Measurements from ENCODE around the gene MAGI1.
"Not testable (repeated sequence)": the region's sequence is repeated elsewhere in the genome, so short reads cannot be mapped to it uniquely, and the experiment has no call there.

The MAGI1 gene

DNA sequence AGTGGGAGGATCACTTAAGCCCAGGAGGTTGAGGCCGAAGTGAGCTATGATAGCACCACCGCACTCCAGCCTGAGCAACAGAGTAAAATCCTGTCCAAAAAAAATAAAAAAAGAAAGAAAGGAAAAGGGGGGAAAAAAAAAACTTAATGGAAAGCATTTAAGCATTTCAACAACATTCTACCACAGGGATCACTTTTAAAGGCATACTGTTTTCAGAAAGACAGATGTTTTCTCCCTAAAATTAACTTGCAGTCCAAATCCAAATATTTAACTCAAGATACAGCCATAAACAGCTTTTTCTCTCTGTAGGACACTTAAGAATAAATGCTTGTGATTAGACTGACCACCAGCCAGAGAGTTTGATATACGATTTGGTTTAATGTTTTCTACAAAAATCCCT lies 141.0 kb downstream of the MAGI1 start:
- CTCF ChIA-PET: no interaction called here
- POLR2A ChIA-PET: no interaction called here
- DNase-seq (ENCODE audit: extremely low spot score): no peak
- TF ChIP-seq, protein P1, sequence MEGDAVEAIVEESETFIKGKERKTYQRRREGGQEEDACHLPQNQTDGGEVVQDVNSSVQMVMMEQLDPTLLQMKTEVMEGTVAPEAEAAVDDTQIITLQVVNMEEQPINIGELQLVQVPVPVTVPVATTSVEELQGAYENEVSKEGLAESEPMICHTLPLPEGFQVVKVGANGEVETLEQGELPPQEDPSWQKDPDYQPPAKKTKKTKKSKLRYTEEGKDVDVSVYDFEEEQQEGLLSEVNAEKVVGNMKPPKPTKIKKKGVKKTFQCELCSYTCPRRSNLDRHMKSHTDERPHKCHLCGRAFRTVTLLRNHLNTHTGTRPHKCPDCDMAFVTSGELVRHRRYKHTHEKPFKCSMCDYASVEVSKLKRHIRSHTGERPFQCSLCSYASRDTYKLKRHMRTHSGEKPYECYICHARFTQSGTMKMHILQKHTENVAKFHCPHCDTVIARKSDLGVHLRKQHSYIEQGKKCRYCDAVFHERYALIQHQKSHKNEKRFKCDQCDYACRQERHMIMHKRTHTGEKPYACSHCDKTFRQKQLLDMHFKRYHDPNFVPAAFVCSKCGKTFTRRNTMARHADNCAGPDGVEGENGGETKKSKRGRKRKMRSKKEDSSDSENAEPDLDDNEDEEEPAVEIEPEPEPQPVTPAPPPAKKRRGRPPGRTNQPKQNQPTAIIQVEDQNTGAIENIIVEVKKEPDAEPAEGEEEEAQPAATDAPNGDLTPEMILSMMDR (IDR thresholded peaks at IDR 0.05; ENCODE audit: control extremely low read depth, extremely low read depth, low read depth, missing control alignments): no peak

DNA sequence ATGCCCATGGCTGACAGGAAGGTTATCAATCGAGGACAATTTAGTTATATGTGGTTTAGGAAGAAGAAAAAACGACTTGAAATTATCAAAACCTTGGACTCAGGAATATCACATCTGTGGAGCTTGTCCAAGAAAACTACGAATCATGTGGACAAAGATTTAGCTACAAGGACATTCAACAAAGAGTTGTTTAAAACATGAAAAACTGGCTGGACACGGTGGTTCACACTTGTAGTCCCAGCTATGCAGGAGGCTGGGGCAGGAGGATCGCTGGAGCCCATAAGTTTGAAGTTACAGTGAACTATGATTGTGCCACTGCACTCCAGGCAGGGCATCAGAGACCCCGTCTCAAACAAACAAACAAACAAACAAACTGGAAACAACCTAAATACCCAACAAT lies 142.4 kb downstream of the MAGI1 start:
- TF ChIP-seq, protein P1 (IDR thresholded peaks at IDR 0.05; ENCODE audit: control extremely low read depth, extremely low read depth, low read depth, missing control alignments): no peak
- DNase-seq (ENCODE audit: extremely low spot score): no peak
- CTCF ChIA-PET: interaction anchor here (1.6 kb wide), 1 partner anchor 15 kb away, joined by 7 read pairs; no protein-coding TSS in a partner anchor
- POLR2A ChIA-PET: no interaction called here

DNA sequence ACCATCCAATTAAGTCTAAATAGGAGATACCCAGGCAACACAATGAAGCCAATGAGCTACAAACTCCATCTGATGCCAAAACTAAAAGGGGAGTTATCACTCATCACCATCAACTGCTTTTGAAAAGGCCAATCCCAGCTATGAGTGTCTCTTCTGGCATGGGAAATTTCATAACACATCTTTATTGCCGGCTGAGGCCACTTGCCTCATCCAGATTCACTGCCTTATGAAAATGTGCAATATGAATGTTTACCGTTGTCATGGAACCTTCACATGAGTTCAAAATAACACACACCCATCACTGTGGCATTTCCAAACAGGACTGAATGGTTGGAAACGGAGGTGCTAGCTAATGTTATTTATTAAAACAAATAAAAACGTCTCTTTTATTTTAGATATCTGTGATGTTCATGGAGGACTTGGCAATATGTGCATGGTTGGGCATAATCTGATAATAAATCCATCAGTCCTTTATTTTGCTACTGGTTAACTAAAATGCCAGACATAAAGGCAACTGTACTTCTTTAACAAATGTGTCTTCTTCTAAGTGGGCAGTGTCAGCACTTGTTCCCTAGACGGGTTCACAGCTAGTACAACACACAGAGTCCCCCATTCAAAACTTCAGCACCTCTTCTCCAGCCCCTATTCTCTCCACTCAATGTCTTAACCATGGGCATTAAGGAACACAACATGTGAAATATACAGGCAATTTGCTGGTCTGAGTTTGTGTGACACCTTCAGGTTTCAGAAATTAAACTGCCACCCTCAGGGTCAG lies 143.9 kb downstream of the MAGI1 start:
- DNase-seq (ENCODE audit: extremely low spot score): no peak
- ChIA-PET POLR2A (no interaction called here), CTCF (interaction anchor here (0.6 to 1.6 kb wide), 3 partner anchors 13 to 182 kb away, joined by 3 to 7 read pairs (median 3); no protein-coding TSS in a partner anchor)
- TF ChIP-seq, protein P1 (IDR thresholded peaks at IDR 0.05; ENCODE audit: control extremely low read depth, extremely low read depth, low read depth, missing control alignments): no peak

DNA sequence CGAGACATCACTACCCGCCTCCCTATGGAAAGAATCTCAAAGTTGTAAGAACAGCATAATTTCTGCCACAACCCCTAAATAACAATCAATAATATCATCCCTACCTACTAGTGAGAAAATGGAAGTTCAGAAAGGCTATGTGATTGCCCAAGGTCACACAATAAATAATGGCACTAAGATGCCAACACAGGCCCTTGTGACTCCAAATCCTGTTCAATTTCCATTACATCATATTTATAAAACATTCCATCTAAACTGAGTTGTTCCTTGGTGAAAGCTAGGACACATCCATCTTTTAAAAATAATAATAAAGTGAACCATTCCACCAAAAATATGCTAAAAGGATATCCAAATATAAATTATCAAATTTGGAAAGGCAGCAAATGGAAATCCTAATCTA lies 144.6 kb downstream of the MAGI1 start:
- DNase-seq (ENCODE audit: extremely low spot score): no peak
- CTCF ChIA-PET: interaction anchor here (1.0 to 1.2 kb wide), 3 partner anchors 8 to 20 kb away, joined by 3 read pairs; no protein-coding TSS in a partner anchor
- POLR2A ChIA-PET: no interaction called here
- TF ChIP-seq, protein P1 (IDR thresholded peaks at IDR 0.05; ENCODE audit: control extremely low read depth, extremely low read depth, low read depth, missing control alignments): no peak

DNA sequence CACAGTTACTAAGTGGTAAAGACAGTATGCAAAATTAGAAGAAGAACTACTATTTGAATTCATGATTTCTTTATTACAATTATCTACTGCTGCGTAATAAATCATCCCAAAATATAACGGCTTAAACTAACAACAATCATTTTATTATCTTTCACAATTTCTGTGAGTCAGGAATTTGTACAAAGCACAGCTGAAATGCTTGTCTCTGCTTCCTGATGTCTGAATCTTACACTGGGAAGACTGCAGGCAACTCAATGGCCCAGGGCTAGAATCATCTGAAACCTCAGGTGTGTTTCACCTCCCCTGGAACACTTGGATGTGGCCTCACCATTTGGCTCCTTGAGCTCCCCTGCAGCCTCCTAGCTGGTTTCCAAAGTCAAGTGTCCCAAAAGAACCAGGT lies 145.1 kb downstream of the MAGI1 start:
- no peak for DNase-seq (ENCODE audit: extremely low spot score)
- POLR2A ChIA-PET: no interaction called here

DNA sequence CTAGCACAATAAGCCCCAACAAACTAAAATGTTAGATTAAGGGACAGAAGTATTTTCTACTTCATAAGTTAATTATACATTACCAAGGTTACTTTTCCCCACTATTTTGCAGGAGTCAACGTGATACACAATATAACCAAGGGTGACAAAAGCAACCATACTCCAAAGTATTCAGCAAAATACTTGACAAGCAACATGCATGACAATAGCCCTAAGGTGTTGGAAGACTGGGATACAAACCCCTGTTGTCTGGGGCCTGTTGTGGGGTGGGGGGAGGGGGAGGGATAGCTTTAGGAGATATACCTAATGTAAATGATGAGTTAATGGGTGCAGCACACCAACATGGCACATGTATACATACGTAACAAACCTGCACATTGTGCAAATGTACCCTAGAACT lies 147.2 kb downstream of the MAGI1 start:
- POLR2A ChIA-PET; DNase-seq (ENCODE audit: extremely low spot score): not testable (repeated sequence)
- CTCF ChIA-PET: interaction anchor here (0.9 to 1.6 kb wide), 2 partner anchors 23 to 51 kb away, joined by 3 to 4 read pairs; no protein-coding TSS in a partner anchor

More for the DNA sequence above, 145.1 kb downstream of the MAGI1 start:
- CTCF ChIA-PET: interaction anchor here (1.0 kb wide), 2 partner anchors 9 to 21 kb away, joined by 3 read pairs; no protein-coding TSS in a partner anchor
- TF ChIP-seq, protein P1 (IDR thresholded peaks at IDR 0.05; ENCODE audit: control extremely low read depth, extremely low read depth, low read depth, missing control alignments): no peak

DNA sequence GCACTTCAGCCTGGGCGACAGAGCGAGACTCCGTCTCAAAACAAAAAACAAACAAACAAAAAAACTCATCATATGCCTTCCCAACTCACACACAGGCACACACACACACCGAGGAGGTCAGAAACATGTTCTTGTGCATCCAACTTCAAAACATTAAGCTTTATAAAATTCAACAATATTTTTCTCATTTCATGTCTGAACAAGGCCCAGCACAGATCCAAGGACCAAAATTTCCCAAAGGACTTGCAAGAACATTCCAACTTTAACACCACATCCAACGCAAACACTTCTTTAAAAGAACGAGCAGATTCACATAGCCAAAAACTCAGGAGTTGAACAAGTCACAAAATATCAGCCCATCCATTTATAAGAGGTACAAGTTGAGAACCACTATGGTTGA lies 148.4 kb downstream of the MAGI1 start:
- ChIA-PET POLR2A (no interaction called here), CTCF (interaction anchor here (0.6 to 1.7 kb wide), 9 partner anchors 12 to 105 kb away, joined by 3 to 5 read pairs (median 3); no protein-coding TSS in a partner anchor)
- TF ChIP-seq, protein P1 (IDR thresholded peaks at IDR 0.05; ENCODE audit: control extremely low read depth, extremely low read depth, low read depth, missing control alignments): no peak
- no peak for DNase-seq (ENCODE audit: extremely low spot score)

Measured in GM10248 (cell line).